Thyroid gland (tissue), 4 donors: ENCODE measurements around the gene GPRC6A. TPM values are rescaled to one million over a fixed set of nuclear protein-coding genes. Genes with fewer than 3 reads are reported as not detected.
"Not testable (repeated sequence)": the region's sequence is repeated elsewhere in the genome, so short reads cannot be mapped to it uniquely, and the experiment has no call there.

Source experiments
- DNase-seq, 2 donors: peaks; one replicate each; pipeline ENCODE4 v3.0.0-alpha.2; 2019
- H3K27ac ChIP-seq, 3 donors: fragments of 200-600 bp; sonication (generic); 1 replicate in 2 of 3; 2 replicates in 1 of 3; pipeline ENCODE4 v1.5.1; 2016 to 2019; ENCODE audit warnings: mild to moderate bottlenecking in 1 of 3, moderate library complexity in 1 of 3
- H3K27me3 ChIP-seq: fragments of 200-600 bp; sonication (generic); one replicate; pipeline ENCODE4 v1.5.1; 2019
- H3K36me3 ChIP-seq, 2 donors: fragments of 200-600 bp; sonication (generic); one replicate each; pipeline ENCODE4 v1.5.1; 2016 to 2019
- H3K4me1 ChIP-seq, 2 donors: fragments of 200-600 bp; sonication (generic); one replicate each; pipeline ENCODE4 v1.5.1; 2017 to 2019
- H3K4me3 ChIP-seq, 3 donors: fragments of 200-600 bp; sonication (generic); replicated peaks in 1 of 3; 1 replicate in 2 of 3; 2 replicates in 1 of 3; pipeline ENCODE4 v1.5.1; 2016; ENCODE audit warnings: mild to moderate bottlenecking in 1 of 3
- H3K9me3 ChIP-seq: fragments of 200-600 bp; sonication (generic); one replicate; pipeline ENCODE4 v1.5.1; 2017
- POLR2A ChIP-seq, 2 donors: fragments of 450-650 bp; IDR thresholded peaks; one replicate each; pipeline ENCODE4 v1.6.1; 2017; ENCODE audit warnings: antibody characterized with exemption in 2 of 2, mild to moderate bottlenecking in 2 of 2, moderate library complexity in 1 of 2
- WGBS, 2 donors: methylation state at CpG; one replicate each; pipeline ENCODE4 v1.1.5; 2017; 5-methylcytosine and 5-hydroxymethylcytosine counted together
- intact Hi-C: fragments of 100-400 bp; cut with DNase I; formaldehyde crosslinking; loops from one replicate; pipeline ENCODE4 v1.15.1; 2023
- total RNA-seq, 4 donors: library from RNA; depleted of rRNA; stranded (reverse); fragments of >200 nt; gene quantifications; one replicate each; pipeline ENCODE4 v1.2.3, GENCODE V29; 2016
- TF ChIP-seq, protein P1 (sequence below), 6 experiments: fragments of 200-600 bp in 3 of 6; fragments of 450-650 bp in 3 of 6; sonication (generic) in 3 of 6; IDR thresholded peaks; one replicate each; pipeline ENCODE4 v1.5.1; 2016 to 2019; ENCODE audit warnings: antibody characterized with exemption in 6 of 6, mild to moderate bottlenecking in 2 of 6, inconsistent platforms in 1 of 6, moderate library complexity in 1 of 6

GPRC6A gene
- total RNA-seq, 4 donors from 2014 or later, result not detected

DNA sequence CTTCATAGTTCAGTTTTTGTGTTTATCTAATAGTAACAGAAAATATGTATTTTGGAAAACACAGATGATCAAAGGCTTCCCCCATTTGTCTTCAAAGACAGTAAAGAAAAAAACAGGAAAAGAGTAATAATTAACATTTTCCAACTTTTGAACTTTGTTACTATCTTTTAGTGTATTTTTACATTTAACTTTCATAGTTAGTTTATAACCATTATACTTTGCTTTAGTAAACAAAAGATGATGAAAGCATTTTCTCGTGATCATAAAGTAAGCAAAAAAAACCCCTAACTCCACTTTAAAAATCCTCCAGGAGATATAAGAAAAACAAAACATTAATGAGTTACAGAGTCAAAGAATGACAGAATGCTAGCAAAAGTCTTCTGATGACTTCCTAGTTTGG, 13.6 kb upstream of the GPRC6A start:
- H3K27ac ChIP-seq, result no peak overlapping the region
- TF ChIP-seq, protein P1, sequence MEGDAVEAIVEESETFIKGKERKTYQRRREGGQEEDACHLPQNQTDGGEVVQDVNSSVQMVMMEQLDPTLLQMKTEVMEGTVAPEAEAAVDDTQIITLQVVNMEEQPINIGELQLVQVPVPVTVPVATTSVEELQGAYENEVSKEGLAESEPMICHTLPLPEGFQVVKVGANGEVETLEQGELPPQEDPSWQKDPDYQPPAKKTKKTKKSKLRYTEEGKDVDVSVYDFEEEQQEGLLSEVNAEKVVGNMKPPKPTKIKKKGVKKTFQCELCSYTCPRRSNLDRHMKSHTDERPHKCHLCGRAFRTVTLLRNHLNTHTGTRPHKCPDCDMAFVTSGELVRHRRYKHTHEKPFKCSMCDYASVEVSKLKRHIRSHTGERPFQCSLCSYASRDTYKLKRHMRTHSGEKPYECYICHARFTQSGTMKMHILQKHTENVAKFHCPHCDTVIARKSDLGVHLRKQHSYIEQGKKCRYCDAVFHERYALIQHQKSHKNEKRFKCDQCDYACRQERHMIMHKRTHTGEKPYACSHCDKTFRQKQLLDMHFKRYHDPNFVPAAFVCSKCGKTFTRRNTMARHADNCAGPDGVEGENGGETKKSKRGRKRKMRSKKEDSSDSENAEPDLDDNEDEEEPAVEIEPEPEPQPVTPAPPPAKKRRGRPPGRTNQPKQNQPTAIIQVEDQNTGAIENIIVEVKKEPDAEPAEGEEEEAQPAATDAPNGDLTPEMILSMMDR (IDR thresholded peaks at IDR 0.05), result no peak
- TF ChIP-seq POLR2A (IDR thresholded peaks at IDR 0.05), result no peak
- H3K4me1 ChIP-seq, result no peaks in the 10 kb centered on the region
- DNase-seq, result no peak
- H3K36me3 ChIP-seq, result no peaks in the 10 kb centered on the region
- intact Hi-C loops, result no loop called here
- H3K27me3 ChIP-seq, result no peaks in the 10 kb centered on the region
- 64 to 65% methylated on average over 1 of the region's 1 CpG for WGBS, 2 donors
- no peak overlapping the region for H3K4me3 ChIP-seq
- H3K9me3 ChIP-seq, result no peaks in the 10 kb centered on the region

- DNase-seq, result no peak
- H3K4me3 ChIP-seq, result no peak overlapping the region
- WGBS, 2 donors, result 71 to 80% methylated on average over 2 of the region's 2 CpGs
- intact Hi-C loops, result no loop called here
- H3K4me1 ChIP-seq, result no peaks in the 10 kb centered on the region
- H3K36me3 ChIP-seq, result no peaks in the 10 kb centered on the region
- no peak overlapping the region for H3K27ac ChIP-seq
- no peaks in the 10 kb centered on the region for H3K27me3 ChIP-seq
- no peaks in the 10 kb centered on the region for H3K9me3 ChIP-seq
- TF ChIP-seq, protein P1 (IDR thresholded peaks at IDR 0.05), result no peak
- TF ChIP-seq POLR2A (IDR thresholded peaks at IDR 0.05), result no peak
Measured at GRCh38 chr6:116840091-116840490, 11.2 kb upstream of the GPRC6A start.

- DNase-seq, result no peak
- WGBS, 2 donors, result 87 to 92% methylated on average over 5 of the region's 5 CpGs
- TF ChIP-seq, protein P1 (IDR thresholded peaks at IDR 0.05), result no peak
- TF ChIP-seq POLR2A (IDR thresholded peaks at IDR 0.05), result no peak
Measured at GRCh38 chr6:116836606-116837342, 7.9 kb upstream of the GPRC6A start.

DNA sequence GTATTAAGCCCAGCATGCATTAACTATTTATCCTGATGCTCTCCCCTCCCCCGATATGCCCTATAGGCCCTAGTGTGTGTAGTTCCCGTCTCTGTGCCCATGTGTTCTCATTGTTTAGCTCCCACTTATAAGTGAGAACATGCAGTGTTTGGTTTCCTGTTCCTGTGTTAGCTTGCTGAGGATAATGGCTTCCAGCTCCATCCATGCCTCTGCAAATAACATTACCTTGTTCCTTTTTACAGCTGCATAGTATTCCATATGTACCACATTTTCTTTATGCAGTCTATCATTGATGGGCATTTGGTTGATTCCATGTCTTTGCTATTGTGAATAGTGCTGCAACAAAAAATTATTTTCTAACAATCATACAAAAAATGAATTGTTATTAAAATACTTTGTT, 5.6 kb upstream of the GPRC6A start:
- intact Hi-C loops, H3K9me3 ChIP-seq, DNase-seq, H3K27ac ChIP-seq, H3K4me3 ChIP-seq, H3K27me3 ChIP-seq, H3K36me3 ChIP-seq, H3K4me1 ChIP-seq: not testable (repeated sequence)
- WGBS, 2 donors, result 95 to 98% methylated on average over 2 of the region's 2 CpGs

More at GRCh38 chr6:116836606-116837342, 7.9 kb upstream of the GPRC6A start:
- H3K36me3 ChIP-seq, result no peaks in the 10 kb centered on the region
- H3K4me3 ChIP-seq, result no peak overlapping the region
- no peak overlapping the region for H3K27ac ChIP-seq
- no peaks in the 10 kb centered on the region for H3K27me3 ChIP-seq
- H3K9me3 ChIP-seq, result no peaks in the 10 kb centered on the region
- no peaks in the 10 kb centered on the region for H3K4me1 ChIP-seq
- intact Hi-C loops, result no loop called here

DNA sequence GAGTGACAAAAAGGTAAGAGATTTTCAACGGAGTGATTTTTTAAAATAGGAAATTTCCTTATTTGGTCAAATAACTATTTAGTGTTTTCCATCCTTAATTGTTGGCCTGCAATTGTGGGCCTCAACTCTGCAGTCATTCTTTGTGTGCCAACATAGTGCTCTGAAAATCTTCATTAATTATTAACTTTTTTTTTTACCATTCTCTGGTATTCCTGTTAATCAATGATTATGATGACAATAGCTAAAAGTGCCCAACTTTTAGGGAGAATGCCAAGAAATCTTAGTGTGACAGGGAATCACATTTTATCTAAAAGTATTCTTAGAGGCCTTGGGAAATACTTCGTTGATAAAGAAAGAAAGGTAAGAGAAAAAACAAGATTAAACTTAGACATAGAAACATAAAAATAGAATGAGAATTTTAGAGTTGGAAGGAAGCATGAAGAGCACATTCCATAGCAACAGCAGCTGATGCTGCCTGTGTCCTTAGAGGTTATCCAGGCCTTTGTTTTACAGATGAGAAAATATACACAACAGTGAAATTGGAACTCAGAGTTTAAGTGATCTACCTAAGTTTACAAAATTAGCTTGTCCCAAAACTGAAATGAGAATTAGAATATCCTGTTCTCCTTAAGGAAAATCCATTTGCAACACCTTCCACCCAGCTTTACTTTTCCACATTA, 1.2 kb downstream of the GPRC6A start:
- H3K36me3 ChIP-seq, result no peaks in the 10 kb centered on the region
- no peak for TF ChIP-seq POLR2A (IDR thresholded peaks at IDR 0.05)
- TF ChIP-seq, protein P1 (IDR thresholded peaks at IDR 0.05), result no peak
- no peak for DNase-seq
- no peaks in the 10 kb centered on the region for H3K9me3 ChIP-seq
- no peaks in the 10 kb centered on the region for H3K4me1 ChIP-seq
- H3K27ac ChIP-seq, result no peak overlapping the region
- no peaks in the 10 kb centered on the region for H3K27me3 ChIP-seq
- intact Hi-C loops, result no loop called here
- WGBS, 2 donors, result 58 to 61% methylated on average over 2 of the region's 2 CpGs
- no peak overlapping the region for H3K4me3 ChIP-seq

GRCh38 chr6:116816336-116816735, 12.5 kb downstream of the GPRC6A start:
- H3K4me3 ChIP-seq, DNase-seq, intact Hi-C loops, H3K27me3 ChIP-seq, H3K27ac ChIP-seq, H3K9me3 ChIP-seq, H3K4me1 ChIP-seq, H3K36me3 ChIP-seq: not testable (repeated sequence)
- WGBS, 2 donors, result 94% methylated on average over 8 to 15 of the region's 15 CpGs
